GM18505 (cell line): Measurements from ENCODE around the gene IFT81.
"Not testable (repeated sequence)": the region's sequence is repeated elsewhere in the genome, so short reads cannot be mapped to it uniquely, and the experiment has no call there.

Experiments
- ATAC-seq: cut with Tn5 transposase; IDR thresholded peaks from one replicate; pipeline ENCODE4 v1.9.1; 2021; ENCODE audit not compliant: unreplicated experiment
- POLR2A ChIP-seq: IDR thresholded peaks from 4 replicates; pipeline ENCODE4 v1.6.1; 2011; ENCODE audit warnings: borderline replicate concordance; ENCODE audit not compliant: insufficient read depth, insufficient read length; ENCODE audit errors: extremely low read depth

The IFT81 gene

GRCh38 chr12:110176745-110177144 lies 52.6 kb downstream of the IFT81 start:
- no peak for TF ChIP-seq POLR2A
- no peak for ATAC-seq

- TF ChIP-seq POLR2A, result no peak
- no peak for ATAC-seq
Measured at GRCh38 chr12:110179291-110179690, 55.1 kb downstream of the IFT81 start.

GRCh38 chr12:110180591-110181005 lies 56.4 kb downstream of the IFT81 start:
- ATAC-seq, result no peak
- TF ChIP-seq POLR2A, result no peak

GRCh38 chr12:110182281-110182680 lies 58.1 kb downstream of the IFT81 start:
- no peak for TF ChIP-seq POLR2A

GRCh38 chr12:110183386-110183785 lies 59.2 kb downstream of the IFT81 start:
- ATAC-seq, result no peak
- TF ChIP-seq POLR2A, result no peak

More at GRCh38 chr12:110182281-110182680, 58.1 kb downstream of the IFT81 start:
- ATAC-seq, result no peak

- no peak for ATAC-seq
- no peak for TF ChIP-seq POLR2A
Measured at GRCh38 chr12:110185626-110186025, 61.5 kb downstream of the IFT81 start.

- no peak for TF ChIP-seq POLR2A
- ATAC-seq, result no peak
Measured at GRCh38 chr12:110186059-110186458, 61.9 kb downstream of the IFT81 start.

- no peak for TF ChIP-seq POLR2A
- no peak for ATAC-seq
Measured at GRCh38 chr12:110193196-110193595, 69.0 kb downstream of the IFT81 start.

- no peak for TF ChIP-seq POLR2A
- no peak for ATAC-seq
Measured at GRCh38 chr12:110197003-110197402, 72.8 kb downstream of the IFT81 start.

- no peak for ATAC-seq
- TF ChIP-seq POLR2A, result no peak
Measured at GRCh38 chr12:110198386-110198785, 74.2 kb downstream of the IFT81 start.

GRCh38 chr12:110199339-110200123 lies 75.4 kb downstream of the IFT81 start:
- no peak for ATAC-seq
- TF ChIP-seq POLR2A, result no peak

GRCh38 chr12:110200124-110200417 lies 75.9 kb downstream of the IFT81 start:
- no peak for TF ChIP-seq POLR2A
- ATAC-seq, result no peak

GRCh38 chr12:110201995-110202394 lies 77.8 kb downstream of the IFT81 start:
- TF ChIP-seq POLR2A, result no peak
- no peak for ATAC-seq

GRCh38 chr12:110203546-110203945 lies 79.4 kb downstream of the IFT81 start:
- ATAC-seq, result no peak

GRCh38 chr12:110205931-110206330 lies 81.8 kb downstream of the IFT81 start:
- TF ChIP-seq POLR2A, result no peak
- ATAC-seq, result no peak

More at GRCh38 chr12:110203546-110203945, 79.4 kb downstream of the IFT81 start:
- no peak for TF ChIP-seq POLR2A

- not testable (repeated sequence) for ATAC-seq
Measured at GRCh38 chr12:110211639-110212536, 87.7 kb downstream of the IFT81 start.
